GM12874 (cell line): ENCODE measurements around the gene CXCL17.

Source experiments
- TF ChIP-seq, protein P1 (sequence below): IDR thresholded peaks from 2 replicates; pipeline ENCODE4 v1.5.1; 2011; ENCODE audit warnings: low read depth, mild to moderate bottlenecking, control low read depth, low read length, moderate library complexity; ENCODE audit not compliant: insufficient read depth

CXCL17 gene

GRCh38 chr19:42441049-42441445 is 1.7 kb downstream of the CXCL17 start:
- TF ChIP-seq, protein P1, sequence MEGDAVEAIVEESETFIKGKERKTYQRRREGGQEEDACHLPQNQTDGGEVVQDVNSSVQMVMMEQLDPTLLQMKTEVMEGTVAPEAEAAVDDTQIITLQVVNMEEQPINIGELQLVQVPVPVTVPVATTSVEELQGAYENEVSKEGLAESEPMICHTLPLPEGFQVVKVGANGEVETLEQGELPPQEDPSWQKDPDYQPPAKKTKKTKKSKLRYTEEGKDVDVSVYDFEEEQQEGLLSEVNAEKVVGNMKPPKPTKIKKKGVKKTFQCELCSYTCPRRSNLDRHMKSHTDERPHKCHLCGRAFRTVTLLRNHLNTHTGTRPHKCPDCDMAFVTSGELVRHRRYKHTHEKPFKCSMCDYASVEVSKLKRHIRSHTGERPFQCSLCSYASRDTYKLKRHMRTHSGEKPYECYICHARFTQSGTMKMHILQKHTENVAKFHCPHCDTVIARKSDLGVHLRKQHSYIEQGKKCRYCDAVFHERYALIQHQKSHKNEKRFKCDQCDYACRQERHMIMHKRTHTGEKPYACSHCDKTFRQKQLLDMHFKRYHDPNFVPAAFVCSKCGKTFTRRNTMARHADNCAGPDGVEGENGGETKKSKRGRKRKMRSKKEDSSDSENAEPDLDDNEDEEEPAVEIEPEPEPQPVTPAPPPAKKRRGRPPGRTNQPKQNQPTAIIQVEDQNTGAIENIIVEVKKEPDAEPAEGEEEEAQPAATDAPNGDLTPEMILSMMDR, result no peak

DNA sequence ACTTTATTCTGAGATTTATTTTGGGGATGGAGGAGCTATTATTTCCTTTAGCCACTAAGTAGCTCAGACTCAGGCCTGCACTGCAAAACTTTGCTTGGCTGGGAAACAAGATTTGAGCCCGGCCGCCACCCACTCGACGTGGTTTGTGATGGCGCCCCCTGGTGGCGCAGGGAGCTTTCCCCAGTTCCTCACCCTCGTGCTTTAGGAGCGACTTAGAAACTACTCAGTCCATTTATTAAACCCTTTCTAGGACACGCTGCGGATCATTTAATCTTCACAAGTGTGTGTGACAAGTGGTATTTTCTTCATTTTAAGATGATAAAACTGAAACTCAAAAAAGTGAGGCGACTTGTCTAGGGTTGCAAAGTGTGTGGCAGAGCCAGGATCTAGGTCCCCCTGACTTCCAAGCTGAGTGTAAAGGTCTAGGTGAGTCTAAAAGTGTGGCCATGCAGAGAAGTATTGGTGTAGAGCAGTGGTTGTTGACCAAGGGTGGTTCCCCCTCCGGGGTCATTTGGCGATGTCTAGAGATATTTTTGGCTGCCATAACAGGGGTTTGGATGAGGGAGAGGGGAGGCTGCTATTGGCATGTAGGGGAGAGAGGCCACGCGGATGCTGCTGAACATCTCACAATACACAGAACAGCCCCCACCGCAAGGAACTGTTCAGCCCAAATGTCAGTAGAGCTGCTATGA is 2.2 kb downstream of the CXCL17 start:
- TF ChIP-seq, protein P1, result peak; percentile 92

GRCh38 chr19:42436006-42436405 is 6.7 kb downstream of the CXCL17 start:
- TF ChIP-seq, protein P1, result no peak

- TF ChIP-seq, protein P1, result no peak
These were observed 7.4 kb downstream of the CXCL17 start for GRCh38 chr19:42435316-42435715.

GRCh38 chr19:42433503-42434260 is 9.1 kb downstream of the CXCL17 start:
- TF ChIP-seq, protein P1, result peak; percentile 87

DNA sequence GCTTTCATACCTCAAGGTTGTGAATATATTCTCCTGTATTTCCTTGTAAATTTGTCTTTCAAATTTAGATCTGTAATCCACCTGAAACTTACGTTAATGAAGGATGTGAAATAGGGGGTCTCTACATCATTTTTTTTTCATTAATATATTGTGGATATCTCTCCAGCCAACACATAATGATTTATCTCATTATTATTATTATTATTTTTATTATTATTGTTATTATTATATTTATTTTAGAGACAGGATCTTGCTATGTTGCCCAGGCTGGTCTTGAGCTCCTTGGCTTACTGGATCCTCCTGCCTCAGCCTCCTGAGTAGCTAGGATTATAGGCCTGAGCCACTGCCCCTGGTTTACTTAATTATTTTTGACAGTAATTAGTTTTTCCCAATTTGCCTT is 11.3 kb downstream of the CXCL17 start:
- TF ChIP-seq, protein P1, result no peak

GRCh38 chr19:42428676-42429075 is 14.1 kb downstream of the CXCL17 start:
- TF ChIP-seq, protein P1, result no peak
